Putamen (tissue), 1 donor: ENCODE data around the gene RNF144A.
A peak's percentile ranks its signal among the peaks of the same experiment; 100 is the strongest.

Experiments used
- DNase-seq: peaks from one replicate; pipeline ENCODE4 v3.0.0-alpha.2; 2016; ENCODE audit warnings: low spot score

RNF144A gene

GRCh38 chr2:6908291-6908690, 8.9 kb upstream of the RNF144A start:
- DNase-seq: no peak

DNA sequence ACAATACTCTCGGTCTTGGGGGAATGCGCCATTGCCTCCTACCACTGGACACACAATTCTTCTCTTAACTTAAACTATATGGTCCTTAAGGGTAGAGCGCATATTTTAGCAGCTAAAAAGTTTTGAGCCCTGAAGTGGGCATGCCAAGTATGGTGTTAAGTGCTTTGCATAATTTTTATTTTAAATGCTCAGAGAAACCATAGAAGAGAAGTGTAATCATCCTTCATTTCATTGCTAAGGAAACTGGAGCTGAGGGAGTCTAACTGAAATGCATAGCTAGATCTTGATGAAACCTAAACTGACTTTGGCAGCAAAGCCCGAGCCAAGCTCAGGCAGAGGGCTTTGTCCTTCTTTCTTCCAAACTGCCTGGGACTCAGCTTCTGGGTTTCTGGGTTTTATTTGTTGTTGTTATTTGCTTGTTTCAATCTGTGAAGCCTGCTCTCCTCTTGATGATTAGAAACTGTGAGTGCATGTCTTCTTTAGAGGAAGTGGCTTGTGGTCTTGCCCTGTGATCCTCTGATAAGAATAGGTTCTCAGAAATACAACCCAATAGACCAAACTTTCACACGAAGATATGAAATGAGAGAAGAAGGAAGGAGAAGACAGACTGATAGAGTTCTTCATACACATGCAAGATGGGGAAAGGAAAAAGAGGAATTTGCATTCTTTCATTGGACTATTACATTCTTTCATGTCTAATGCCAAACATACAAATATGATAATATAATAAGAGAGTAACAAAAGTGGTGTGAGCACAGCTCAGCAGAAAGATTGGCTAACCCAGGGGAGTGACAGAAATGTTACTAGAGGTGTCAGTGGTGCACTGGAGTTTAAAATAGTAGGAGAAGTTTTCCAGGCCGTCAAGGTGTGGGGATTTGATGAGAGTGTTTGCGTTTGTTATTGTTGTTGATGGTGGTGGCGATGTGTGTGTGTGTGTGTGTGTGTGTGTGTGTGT, 7.5 kb upstream of the RNF144A start:
- DNase-seq: no peak

DNA sequence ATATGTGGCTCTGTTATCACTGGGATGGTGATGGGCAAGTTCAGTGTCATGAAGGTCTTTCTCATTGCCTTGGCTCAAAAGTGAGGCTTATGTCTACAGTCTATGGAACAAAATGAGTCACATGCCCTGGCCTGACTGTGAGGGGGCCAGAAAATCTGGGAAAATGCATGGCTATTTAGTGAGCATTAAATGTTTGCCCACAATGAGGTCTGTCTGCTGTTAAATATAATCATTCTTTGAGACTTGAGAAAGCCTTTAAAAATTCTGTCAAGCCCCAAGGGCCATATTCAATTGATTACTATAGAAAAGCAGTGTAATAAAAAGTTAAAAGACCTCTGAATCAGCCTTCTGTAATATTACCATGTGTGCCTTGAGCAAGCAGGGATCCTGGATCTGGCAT, 5.5 kb upstream of the RNF144A start:
- no peak for DNase-seq

- no peak for DNase-seq
Observed at GRCh38 chr2:6913415-6914157, 3.6 kb upstream of the RNF144A start.

DNA sequence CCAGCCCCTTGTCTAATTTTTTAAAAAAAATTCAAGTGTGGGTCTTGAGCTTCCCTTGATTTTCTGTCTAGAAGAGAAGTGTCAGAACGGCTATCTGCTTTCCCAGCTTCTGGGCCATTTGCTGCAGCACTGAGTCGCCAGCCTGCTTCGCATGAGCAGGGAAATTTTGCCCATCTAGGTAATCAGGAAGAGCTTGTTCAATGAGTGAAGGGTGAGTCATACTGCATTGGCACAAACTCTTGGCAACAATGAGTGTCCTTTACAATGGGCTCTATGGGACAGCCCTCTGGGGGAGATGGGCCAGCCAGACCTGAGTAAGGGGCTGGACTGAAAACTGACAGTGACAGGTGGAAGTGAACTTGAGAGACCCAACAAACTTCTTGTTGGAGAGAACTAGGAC, 2.4 kb upstream of the RNF144A start:
- DNase-seq: no peak

- peak; percentile 81 for DNase-seq
Observed at GRCh38 chr2:6915399-6915798, 1.8 kb upstream of the RNF144A start.

GRCh38 chr2:6916224-6916623, 988 bp upstream of the RNF144A start:
- DNase-seq: no peak

DNA sequence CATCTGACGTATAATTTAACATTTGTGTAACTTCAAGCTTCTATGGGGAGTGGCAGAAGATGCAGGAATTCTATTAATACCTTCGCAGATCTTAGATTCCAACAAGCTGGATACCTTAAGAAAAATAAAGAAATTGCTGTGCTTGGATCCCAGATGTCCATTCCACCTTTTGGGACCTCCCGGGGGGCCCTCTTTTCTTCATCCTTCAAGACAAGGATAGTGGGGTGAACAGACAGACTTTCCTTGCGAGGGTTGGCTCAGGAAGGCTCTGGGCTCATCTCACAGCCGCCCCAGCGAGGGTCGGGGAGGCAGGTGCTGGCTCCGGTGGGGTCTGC, 509 bp upstream of the RNF144A start:
- DNase-seq: no peak

DNA sequence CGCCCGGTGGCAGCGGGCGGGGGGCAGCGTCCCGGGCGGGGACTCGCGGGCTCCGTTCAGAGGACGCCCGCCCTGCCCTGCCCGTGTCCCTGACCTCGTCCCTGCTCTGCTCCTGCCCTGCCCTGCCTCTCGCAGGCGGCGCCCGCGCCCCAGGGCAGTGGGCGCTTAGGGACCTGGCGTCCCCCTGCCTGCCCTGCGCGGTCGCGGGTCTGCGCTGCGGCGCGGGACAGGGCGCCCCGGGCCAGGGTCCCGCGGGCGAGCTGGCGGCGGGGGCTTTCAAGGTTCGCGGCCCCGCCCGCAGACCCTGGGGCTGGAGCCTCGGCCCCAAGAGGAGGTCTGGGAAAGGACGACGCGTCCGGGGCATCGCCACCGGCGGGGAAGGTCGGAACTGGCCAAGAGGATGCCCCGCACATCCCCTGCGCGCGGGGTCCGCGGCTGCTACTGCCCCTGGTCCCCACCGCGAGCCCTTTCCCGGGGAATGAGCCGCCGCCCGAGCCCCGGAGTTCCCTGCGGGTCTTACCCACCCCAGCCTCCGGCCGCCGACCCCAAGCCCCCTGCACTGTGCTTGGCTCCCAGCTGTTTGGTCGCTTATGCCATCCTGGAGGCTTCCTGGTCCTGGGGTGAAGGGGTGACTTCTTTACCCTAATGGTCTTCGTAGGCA, 679 bp downstream of the RNF144A start:
- no peak for DNase-seq

- DNase-seq: no peak
Observed at GRCh38 chr2:6919901-6920742, 2.9 kb downstream of the RNF144A start.

GRCh38 chr2:6920743-6921064, 3.5 kb downstream of the RNF144A start:
- no peak for DNase-seq

DNA sequence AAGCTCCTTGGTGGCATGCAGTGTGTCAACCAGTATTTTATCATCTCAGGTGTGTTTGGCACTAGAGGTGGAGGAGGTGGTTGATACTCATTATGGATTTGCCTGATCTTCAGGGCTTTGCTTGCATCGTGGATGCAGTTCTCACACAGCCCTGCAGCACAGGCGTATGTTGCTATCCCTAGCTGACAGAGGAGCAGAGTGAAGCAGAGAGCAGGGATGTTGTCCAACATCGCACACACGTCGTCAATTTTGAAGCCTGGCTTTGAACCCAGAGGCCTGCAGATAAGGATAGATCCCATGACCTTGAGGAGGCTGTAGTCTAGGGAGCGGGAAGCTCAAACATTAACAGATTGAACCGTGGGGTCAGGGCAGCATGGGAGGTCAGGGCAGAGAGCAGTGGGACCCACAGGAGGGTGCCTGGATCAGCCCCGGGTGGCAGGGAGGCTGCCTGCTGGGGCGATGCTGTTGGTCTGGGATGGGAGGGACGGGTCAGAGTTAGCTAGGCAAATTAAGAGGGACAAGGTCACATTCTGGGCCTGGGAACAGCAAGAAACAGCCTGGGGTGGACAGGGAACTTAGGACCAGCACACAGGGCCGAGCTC, 4.2 kb downstream of the RNF144A start:
- DNase-seq: no peak

- DNase-seq: no peak
Observed at GRCh38 chr2:6922201-6922656, 5.0 kb downstream of the RNF144A start.

GRCh38 chr2:6923319-6923718, 6.1 kb downstream of the RNF144A start:
- peak; percentile 80 for DNase-seq

DNA sequence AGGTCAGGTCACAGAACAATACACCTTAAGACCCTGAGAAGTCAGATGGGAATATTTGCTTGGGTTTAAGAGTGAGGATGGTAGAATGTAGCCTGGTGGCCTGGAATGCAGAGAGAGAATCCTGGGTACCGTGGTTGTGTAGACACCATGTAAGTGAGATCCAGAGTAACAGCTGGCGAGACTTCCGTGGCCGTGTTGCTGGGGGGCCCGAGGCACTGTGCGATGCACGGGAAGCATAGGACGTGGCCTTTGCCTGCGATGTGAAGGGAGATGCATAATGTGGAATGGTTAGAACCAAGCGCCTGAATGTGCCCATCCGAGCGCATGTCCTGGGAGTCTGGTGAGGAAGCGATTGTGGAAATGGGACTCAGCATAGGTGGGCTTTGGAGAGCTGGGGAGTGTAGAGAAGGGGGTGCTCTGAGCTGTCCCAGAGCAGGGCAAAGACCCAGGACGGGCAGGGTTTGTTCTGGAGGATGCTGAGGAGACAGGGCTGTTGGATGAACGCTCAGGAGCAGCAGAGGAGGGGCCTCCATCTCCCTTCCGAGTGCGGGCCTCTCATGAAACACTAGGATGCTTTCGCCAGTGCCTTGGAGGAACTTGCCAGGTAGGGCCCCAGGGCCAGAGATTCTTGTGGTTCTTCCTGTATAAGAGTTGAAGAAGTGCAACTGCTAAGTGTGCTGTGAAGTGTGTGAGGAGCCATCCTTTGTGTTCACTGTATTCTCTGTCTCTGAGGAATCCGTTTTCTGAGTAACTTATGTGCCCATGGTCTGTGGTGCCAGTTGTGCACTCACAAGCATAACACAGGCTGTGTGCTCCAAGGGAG, 7.1 kb downstream of the RNF144A start:
- no peak for DNase-seq

DNA sequence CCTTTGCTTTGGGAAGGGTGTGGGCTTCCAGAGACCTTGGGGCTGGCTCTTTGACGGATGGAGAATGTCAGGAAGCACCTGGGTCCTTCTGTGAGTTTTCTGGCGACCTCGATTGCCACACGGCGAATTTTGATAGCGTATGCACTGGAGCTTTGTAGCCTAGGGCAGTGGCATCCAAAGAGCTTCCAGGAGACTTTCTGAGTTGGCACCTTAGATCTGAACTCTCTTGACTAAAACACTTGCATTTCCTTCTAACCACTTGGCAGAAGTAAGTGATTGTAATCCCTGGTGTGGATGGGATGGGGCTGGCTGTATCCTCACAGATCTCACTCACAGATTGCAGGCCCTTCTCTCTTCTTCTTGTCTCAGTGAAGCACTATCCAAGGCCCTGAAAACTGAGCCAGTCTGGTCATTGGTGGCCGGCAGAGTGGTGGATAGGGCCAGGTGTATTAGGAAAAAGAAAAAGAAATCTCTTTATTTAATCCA, 7.8 kb downstream of the RNF144A start:
- DNase-seq: no peak

- no peak for DNase-seq
Observed at GRCh38 chr2:6926071-6926732, 9.0 kb downstream of the RNF144A start.

GRCh38 chr2:6927186-6927585, 10.0 kb downstream of the RNF144A start:
- no peak for DNase-seq

DNA sequence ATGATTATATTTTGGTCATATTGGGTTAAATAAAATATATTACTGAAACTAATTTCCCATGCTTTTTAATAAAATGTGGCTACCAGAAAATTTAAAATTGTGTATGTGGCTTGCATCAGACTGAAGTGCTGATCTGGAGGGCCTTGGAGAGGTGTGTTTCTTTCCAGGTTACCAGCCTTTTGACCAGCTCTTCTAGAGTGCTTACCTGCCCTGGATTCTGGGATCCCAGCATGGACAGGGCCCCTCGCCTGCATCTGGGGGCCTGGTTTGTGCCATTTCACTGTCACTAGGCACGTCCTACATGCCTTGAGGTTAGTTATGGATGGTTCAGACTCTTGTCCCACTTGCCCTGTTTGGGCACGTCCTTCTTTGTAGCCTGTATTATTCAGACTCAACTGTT, 10.5 kb downstream of the RNF144A start:
- no peak for DNase-seq

DNA sequence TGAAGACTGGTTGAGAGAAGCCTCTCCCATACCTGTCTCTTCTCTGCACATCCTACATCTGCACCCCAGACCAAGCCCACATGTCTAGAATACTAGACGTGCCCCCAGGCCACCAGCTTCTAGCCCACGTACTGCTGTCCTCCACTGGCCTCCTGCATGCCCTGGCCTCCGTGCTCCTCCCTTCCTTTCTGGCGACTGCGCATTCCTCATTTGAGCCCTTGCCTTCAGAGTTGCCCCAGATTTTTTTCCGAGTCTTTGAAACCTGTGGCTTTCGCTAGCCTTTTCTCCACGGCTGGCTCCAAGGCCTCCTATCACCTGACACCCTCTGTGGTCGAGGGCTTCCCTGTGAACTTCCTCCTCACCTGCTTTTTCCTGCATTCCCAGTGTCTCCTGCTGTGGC, 11.2 kb downstream of the RNF144A start:
- no peak for DNase-seq
